ENCODE measurements around the gene FAF1.
"Not testable (repeated sequence)": the region's sequence is repeated elsewhere in the genome, so short reads cannot be mapped to it uniquely, and the experiment has no call there.

The FAF1 gene

GRCh38 chr1:50833216-50833615 lies 126.9 kb downstream of the FAF1 start:
- no peak for DNase-seq

- no peak for DNase-seq
These were observed 127.9 kb downstream of the FAF1 start for GRCh38 chr1:50832167-50832566.

DNA sequence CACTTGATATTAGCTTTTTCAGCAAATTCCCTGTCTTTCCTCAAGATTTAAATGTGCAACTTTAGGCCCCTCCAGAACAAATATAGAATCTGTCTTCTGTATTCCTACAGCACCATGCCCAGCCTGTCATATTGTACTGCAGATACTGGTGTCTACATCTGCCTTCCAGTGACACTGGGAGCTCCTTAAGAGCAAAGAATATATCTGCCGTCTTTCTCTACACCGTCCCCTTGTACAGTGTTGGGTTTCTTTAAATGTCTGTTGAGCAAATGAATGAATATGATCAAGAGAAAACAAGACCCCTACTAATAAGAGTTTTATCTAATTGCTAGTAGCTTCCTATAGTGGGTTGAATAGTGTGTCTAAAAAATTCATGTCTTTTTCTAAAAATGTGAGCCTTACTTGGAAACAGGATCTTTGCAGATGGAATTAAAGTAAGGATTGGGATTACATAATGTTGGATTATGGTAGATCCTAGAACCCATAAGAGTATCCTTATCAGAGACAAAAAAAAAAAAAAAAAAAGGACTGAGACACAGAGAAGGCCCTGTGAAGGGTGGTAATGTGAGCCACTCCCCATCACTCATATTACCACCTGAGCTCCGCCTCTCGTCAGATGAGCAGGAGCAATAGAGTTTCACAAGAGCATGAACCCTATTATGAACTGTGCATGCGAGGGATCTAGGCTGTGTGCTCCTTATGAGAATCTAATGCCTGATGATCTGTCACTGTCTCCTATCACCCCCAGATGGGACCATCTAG lies 128.6 kb downstream of the FAF1 start:
- no peak for DNase-seq

- no peak for DNase-seq
These were observed 129.4 kb downstream of the FAF1 start for GRCh38 chr1:50830621-50831020.

DNA sequence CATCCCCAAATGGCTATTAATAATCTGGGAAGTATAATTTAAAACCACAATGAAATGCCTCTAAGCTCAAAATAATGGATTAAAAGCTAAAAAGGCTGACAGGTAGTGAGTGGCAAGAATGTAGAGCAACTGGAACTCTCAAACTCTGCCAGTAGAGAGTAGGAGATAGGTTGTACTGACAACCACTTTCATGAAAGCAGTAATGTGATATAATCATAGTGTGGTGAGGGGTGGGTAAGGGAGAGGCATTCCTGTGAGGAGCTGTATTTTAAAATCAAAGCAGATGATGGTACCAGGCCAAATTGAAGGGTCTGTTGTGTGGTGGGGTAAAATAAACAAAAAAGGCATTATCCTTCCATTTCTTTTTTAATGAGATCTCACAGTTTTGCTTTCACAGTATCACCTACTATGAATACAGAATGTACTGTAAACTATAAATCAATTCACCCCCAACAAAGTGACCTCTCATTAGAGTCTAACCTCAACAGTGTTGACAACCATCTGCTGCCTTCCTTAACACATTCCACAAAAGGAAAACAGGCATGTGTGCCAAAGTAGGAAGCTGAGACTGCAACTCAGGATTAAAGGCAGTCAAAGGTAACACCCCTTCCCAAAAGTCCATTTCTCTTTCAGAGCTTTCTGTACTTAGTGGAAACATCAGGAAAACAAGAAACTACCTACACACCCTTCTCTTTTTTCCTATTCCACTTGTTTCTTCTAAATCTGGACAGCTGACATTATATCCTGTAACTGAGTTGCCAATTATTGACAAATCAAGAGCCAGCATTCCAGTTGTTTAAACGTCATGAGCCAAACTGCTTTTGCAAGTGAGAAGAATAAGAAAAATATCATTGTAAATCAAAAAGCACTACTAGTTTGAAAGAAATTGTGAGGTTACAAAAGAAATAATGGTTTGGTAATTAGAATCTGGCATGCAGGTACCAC lies 130.8 kb downstream of the FAF1 start:
- no peak for DNase-seq

DNA sequence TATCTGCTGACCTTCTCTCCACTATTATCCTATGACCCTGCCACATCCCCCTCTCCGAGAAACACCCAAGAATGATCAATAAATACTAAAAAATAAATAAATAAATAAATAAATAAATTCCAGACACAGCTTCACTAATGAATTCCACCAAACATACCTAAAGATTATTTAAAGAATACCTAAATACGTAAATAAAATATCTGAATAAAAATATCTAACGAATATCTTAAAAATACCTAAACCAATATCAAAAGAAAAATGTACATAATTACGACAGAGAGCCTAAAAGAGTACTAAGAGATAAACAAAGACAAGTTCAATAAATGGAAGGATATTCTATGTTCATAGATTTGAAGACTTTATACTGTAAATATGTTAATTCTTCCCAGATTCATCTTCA lies 132.5 kb downstream of the FAF1 start:
- no peak for DNase-seq

DNA sequence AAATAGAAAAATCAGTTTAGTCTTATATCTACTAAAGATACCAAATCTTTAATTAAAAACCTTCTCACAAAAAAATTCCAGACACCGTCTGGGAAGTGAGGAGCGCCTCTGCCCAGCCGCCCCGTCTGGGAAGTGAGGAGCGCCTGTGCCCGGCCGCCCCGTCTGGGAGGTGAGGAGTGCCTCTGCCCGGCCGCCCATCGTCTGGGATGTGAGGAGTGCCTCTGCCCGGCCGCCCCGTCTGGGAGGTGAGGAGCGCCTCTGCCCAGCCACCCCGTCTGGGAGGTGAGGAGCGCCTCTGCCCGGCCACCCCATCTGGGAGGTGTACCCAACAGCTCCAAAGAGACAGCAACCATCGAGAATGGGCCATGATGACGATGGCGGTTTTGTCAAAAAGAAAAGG lies 133.3 kb downstream of the FAF1 start:
- DNase-seq, result not testable (repeated sequence)

GRCh38 chr1:50822035-50822776 lies 137.9 kb downstream of the FAF1 start:
- no peak for DNase-seq

GRCh38 chr1:50820545-50820944 lies 139.5 kb downstream of the FAF1 start:
- no peak for DNase-seq

GRCh38 chr1:50812346-50812745 lies 147.7 kb downstream of the FAF1 start:
- no peak for DNase-seq

GRCh38 chr1:50808296-50808695 lies 151.8 kb downstream of the FAF1 start:
- no peak for DNase-seq

GRCh38 chr1:50796272-50796671 lies 163.8 kb downstream of the FAF1 start:
- DNase-seq, result no peak

- no peak for DNase-seq
These were observed 166.5 kb downstream of the FAF1 start for GRCh38 chr1:50793521-50793920.

DNA sequence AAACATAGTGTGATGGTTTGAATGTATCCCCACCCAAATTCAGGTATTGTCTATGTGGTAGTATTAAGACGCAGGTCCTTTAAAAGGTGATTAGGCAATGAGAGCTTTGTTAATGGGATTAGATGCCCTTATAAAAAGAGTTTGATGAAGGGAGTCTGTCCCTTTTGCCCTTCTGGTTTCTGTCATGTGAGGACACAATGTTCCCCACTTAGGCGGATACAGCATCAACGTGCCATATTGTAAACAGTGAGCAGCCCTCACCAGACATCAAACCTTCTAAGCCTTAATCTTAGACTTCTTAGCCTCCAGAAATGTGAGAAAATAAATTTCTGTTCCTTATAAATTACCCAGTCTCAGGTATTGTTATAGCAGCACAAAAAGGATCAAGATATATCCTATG lies 172.8 kb downstream of the FAF1 start:
- DNase-seq, result no peak

GRCh38 chr1:50783286-50783685 lies 176.8 kb downstream of the FAF1 start:
- no peak for DNase-seq

DNA sequence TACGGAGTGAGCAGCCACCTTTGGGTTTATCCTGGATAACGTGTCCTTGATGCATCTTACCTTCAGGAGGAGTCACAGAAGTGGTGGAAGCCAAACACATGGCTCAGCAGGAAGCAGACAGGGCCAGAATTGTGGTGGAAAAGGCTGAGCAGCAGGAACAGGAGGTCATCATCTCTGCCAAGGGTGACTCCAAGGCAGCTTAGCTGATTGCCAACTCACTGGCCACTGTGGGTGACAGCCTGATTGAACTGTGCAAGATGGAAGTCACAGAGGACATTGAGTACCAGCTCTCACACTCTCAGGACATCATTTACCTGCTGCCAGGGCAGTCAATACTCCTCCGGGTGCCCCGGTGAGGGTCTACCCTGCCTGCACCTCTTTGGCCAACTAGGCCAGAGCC lies 179.3 kb downstream of the FAF1 start:
- no peak for DNase-seq

GRCh38 chr1:50779801-50780200 lies 180.3 kb downstream of the FAF1 start:
- DNase-seq, result no peak

DNA sequence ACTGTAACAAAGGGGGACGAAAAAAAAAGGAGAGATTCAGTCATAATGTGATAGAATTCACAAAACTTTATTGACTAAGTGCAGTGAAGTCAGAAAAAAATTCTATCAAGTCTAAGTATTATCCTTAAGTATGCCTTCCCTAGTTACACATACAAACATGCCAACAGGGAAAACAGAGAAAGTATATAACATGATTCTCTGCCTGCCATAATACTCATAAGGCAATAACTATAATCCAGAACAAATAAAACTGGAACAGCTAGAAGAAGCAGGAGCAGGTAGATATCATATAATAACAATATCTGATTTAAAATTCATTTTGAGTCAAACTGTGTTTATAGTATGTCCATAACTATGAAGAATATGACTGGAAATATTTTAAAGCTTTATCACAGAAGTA lies 184.3 kb downstream of the FAF1 start:
- no peak for DNase-seq

DNA sequence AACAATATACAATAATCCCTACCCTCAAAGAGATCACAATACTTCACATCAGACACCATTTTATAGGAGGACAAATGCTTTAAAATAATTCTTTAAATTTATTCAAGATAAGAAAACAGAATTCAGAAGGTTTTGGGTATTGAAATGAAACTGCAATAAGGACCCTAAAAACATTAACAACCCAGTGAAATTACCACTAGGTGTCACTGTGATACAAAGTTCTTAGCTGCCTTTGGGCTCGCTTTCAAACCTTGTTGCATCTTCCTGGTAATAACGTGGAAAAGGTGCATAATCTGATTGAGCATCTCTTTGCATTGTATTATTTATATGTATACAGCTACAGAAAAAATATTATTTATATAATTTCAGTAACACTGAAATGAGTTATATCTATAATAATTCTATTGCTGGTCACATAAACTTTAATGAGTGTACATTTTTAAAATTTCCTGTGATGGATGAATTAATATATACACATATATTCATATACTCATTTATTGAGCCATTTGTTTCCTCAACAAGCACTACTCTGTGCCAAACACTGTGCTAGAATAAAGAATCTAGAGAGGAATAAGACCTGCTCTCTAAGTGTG lies 185.2 kb downstream of the FAF1 start:
- DNase-seq, result no peak

- no peak for DNase-seq
These were observed 193.4 kb downstream of the FAF1 start for GRCh38 chr1:50766688-50767087.

GRCh38 chr1:50756543-50756942 lies 203.5 kb downstream of the FAF1 start:
- DNase-seq, result not testable (repeated sequence)

DNA sequence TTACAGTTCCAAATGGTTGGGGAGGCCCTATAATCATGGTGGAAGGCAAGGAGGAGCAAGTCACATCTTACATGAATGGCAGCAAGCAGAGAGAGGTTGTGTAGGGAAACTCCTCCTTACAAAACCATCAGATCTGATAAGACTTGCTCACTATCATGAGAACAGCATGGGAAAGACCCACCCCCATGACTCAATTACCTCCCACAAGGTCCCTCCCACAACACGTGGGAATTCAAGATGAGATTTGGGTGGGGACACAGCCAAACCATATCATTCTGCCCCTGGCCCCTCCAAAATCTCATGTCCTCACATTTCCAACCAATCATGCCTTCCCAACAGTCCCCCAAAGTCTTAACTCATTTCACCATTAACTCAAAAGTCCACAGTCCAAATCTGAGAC lies 205.3 kb downstream of the FAF1 start:
- DNase-seq, result not testable (repeated sequence)

GRCh38 chr1:50750021-50750619 lies 209.9 kb downstream of the FAF1 start:
- DNase-seq, result no peak
